ENCODE results near the gene KNDC1. TPM values are rescaled to one million over a fixed set of nuclear protein-coding genes. Genes with fewer than 3 reads are reported as not detected.

The KNDC1 gene
- total and polyA plus RNA-seq, 2 experiments from 2014 or later: 1.8 to 16.0 TPM

DNA sequence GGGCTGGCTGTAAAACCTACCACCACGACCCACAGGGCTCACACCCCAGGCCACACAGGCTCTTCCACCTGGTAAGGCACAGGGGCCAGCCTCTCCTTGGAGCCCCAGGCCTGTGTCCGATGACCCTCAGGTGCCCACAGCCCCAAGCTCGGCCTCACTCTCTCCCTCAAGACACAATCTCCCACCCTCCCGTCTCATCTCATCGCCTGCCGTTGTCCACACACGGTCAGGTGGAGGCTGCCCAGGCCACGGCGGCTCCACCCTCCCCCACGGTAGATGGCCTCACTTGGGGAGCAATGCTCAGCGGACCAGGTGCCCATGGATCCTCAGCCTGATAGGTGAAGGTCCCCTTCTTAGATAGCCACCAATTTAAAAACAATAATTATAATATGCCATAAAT is 61.3 kb downstream of the KNDC1 start:
- no peaks in the 10 kb centered on the region for H3K27me3 ChIP-seq (ENCODE audit: insufficient read depth)
- ATAC-seq (no peak), DNase-seq (ENCODE audit: low spot score) (no peak)
- Mint-ChIP-seq H3K27ac (peak overlapping the region; percentile 72), H3K9me3 (no peaks in the 10 kb centered on the region; the same call in 2 of the 3 replicates), H3K27me3 (ENCODE audit: insufficient read depth, low read depth, poor library complexity) (peaks cover 10% of the 10 kb centered on the region), H3K4me3 (peak overlapping the region; percentile 37; the same call in 1 of the 3 replicates), H3K36me3 (ENCODE audit: low read depth) (no peaks in the 10 kb centered on the region), H3K4me1 (peaks cover 8% of the 10 kb centered on the region)
- no peak overlapping the region for H3K4me3 ChIP-seq
- H4K20me1 ChIP-seq (replicated peaks; ENCODE audit: insufficient read depth): no peaks in the 10 kb centered on the region
- no peak for TF ChIP-seq EZH2phosphoT487 (IDR thresholded peaks at IDR 0.05; ENCODE audit: unreplicated experiment)
- TF ChIP-seq JUNB (IDR thresholded peaks at IDR 0.05; ENCODE audit: unreplicated experiment): no peak
- no peak for TF ChIP-seq STAT1 (IDR thresholded peaks at IDR 0.05; ENCODE audit: unreplicated experiment)
- no peak for TF ChIP-seq ZNF331 (CRISPR knock-in tag; IDR thresholded peaks at IDR 0.05; ENCODE audit: low read depth)
- TF ChIP-seq, protein P1, sequence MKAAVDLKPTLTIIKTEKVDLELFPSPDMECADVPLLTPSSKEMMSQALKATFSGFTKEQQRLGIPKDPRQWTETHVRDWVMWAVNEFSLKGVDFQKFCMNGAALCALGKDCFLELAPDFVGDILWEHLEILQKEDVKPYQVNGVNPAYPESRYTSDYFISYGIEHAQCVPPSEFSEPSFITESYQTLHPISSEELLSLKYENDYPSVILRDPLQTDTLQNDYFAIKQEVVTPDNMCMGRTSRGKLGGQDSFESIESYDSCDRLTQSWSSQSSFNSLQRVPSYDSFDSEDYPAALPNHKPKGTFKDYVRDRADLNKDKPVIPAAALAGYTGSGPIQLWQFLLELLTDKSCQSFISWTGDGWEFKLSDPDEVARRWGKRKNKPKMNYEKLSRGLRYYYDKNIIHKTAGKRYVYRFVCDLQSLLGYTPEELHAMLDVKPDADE (IDR thresholded peaks at IDR 0.05): no peak
- TF ChIP-seq CREB1 (CRISPR knock-in tag; IDR thresholded peaks at IDR 0.05; ENCODE audit: low read depth): no peak
- TF ChIP-seq, protein P2, sequence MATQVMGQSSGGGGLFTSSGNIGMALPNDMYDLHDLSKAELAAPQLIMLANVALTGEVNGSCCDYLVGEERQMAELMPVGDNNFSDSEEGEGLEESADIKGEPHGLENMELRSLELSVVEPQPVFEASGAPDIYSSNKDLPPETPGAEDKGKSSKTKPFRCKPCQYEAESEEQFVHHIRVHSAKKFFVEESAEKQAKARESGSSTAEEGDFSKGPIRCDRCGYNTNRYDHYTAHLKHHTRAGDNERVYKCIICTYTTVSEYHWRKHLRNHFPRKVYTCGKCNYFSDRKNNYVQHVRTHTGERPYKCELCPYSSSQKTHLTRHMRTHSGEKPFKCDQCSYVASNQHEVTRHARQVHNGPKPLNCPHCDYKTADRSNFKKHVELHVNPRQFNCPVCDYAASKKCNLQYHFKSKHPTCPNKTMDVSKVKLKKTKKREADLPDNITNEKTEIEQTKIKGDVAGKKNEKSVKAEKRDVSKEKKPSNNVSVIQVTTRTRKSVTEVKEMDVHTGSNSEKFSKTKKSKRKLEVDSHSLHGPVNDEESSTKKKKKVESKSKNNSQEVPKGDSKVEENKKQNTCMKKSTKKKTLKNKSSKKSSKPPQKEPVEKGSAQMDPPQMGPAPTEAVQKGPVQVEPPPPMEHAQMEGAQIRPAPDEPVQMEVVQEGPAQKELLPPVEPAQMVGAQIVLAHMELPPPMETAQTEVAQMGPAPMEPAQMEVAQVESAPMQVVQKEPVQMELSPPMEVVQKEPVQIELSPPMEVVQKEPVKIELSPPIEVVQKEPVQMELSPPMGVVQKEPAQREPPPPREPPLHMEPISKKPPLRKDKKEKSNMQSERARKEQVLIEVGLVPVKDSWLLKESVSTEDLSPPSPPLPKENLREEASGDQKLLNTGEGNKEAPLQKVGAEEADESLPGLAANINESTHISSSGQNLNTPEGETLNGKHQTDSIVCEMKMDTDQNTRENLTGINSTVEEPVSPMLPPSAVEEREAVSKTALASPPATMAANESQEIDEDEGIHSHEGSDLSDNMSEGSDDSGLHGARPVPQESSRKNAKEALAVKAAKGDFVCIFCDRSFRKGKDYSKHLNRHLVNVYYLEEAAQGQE (IDR thresholded peaks at IDR 0.05; ENCODE audit: unreplicated experiment): no peak
- TF ChIP-seq, protein P3, sequence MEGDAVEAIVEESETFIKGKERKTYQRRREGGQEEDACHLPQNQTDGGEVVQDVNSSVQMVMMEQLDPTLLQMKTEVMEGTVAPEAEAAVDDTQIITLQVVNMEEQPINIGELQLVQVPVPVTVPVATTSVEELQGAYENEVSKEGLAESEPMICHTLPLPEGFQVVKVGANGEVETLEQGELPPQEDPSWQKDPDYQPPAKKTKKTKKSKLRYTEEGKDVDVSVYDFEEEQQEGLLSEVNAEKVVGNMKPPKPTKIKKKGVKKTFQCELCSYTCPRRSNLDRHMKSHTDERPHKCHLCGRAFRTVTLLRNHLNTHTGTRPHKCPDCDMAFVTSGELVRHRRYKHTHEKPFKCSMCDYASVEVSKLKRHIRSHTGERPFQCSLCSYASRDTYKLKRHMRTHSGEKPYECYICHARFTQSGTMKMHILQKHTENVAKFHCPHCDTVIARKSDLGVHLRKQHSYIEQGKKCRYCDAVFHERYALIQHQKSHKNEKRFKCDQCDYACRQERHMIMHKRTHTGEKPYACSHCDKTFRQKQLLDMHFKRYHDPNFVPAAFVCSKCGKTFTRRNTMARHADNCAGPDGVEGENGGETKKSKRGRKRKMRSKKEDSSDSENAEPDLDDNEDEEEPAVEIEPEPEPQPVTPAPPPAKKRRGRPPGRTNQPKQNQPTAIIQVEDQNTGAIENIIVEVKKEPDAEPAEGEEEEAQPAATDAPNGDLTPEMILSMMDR (conservative IDR thresholded peaks at IDR 0.05; ENCODE audit: low read depth in 2 of 2): no peak
- TF ChIP-seq EZH2 (IDR thresholded peaks at IDR 0.05; ENCODE audit: low read depth, unreplicated experiment): no peak
- TF ChIP-seq POLR2AphosphoS5 (IDR thresholded peaks at IDR 0.05; ENCODE audit: low read depth): no peak
- no peak for TF ChIP-seq ZNF114 (CRISPR knock-in tag; IDR thresholded peaks at IDR 0.05)
- TF ChIP-seq, protein P4, sequence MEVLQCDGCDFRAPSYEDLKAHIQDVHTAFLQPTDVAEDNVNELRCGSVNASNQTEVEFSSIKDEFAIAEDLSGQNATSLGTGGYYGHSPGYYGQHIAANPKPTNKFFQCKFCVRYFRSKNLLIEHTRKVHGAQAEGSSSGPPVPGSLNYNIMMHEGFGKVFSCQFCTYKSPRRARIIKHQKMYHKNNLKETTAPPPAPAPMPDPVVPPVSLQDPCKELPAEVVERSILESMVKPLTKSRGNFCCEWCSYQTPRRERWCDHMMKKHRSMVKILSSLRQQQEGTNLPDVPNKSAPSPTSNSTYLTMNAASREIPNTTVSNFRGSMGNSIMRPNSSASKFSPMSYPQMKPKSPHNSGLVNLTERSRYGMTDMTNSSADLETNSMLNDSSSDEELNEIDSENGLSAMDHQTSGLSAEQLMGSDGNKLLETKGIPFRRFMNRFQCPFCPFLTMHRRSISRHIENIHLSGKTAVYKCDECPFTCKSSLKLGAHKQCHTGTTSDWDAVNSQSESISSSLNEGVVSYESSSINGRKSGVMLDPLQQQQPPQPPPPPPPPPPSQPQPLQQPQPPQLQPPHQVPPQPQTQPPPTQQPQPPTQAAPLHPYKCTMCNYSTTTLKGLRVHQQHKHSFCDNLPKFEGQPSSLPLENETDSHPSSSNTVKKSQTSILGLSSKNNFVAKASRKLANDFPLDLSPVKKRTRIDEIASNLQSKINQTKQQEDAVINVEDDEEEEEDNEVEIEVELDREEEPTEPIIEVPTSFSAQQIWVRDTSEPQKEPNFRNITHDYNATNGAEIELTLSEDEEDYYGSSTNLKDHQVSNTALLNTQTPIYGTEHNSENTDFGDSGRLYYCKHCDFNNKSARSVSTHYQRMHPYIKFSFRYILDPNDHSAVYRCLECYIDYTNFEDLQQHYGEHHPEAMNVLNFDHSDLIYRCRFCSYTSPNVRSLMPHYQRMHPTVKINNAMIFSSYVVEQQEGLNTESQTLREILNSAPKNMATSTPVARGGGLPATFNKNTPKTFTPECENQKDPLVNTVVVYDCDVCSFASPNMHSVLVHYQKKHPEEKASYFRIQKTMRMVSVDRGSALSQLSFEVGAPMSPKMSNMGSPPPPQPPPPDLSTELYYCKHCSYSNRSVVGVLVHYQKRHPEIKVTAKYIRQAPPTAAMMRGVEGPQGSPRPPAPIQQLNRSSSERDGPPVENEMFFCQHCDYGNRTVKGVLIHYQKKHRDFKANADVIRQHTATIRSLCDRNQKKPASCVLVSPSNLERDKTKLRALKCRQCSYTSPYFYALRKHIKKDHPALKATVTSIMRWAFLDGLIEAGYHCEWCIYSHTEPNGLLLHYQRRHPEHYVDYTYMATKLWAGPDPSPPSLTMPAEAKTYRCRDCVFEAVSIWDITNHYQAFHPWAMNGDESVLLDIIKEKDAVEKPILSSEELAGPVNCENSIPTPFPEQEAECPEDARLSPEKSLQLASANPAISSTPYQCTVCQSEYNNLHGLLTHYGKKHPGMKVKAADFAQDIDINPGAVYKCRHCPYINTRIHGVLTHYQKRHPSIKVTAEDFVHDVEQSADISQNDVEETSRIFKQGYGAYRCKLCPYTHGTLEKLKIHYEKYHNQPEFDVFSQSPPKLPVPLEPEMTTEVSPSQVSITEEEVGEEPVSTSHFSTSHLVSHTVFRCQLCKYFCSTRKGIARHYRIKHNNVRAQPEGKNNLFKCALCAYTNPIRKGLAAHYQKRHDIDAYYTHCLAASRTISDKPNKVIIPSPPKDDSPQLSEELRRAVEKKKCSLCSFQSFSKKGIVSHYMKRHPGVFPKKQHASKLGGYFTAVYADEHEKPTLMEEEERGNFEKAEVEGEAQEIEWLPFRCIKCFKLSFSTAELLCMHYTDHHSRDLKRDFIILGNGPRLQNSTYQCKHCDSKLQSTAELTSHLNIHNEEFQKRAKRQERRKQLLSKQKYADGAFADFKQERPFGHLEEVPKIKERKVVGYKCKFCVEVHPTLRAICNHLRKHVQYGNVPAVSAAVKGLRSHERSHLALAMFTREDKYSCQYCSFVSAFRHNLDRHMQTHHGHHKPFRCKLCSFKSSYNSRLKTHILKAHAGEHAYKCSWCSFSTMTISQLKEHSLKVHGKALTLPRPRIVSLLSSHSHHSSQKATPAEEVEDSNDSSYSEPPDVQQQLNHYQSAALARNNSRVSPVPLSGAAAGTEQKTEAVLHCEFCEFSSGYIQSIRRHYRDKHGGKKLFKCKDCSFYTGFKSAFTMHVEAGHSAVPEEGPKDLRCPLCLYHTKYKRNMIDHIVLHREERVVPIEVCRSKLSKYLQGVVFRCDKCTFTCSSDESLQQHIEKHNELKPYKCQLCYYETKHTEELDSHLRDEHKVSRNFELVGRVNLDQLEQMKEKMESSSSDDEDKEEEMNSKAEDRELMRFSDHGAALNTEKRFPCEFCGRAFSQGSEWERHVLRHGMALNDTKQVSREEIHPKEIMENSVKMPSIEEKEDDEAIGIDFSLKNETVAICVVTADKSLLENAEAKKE (CRISPR knock-in tag; IDR thresholded peaks at IDR 0.05): no peak
- no peak for TF ChIP-seq NANOG (IDR thresholded peaks at IDR 0.05; ENCODE audit: borderline replicate concordance)
- no peak overlapping the region for H3K4me2 ChIP-seq
- no peak overlapping the region for H2AFZ ChIP-seq
- H3K27ac ChIP-seq (ENCODE audit: low read depth): no peak overlapping the region
- peaks cover 14% of the 10 kb centered on the region; the same call in 1 of the 2 replicates for H3F3A ChIP-seq (replicated peaks; ENCODE audit: low read depth)
- no peaks in the 10 kb centered on the region for H3K9me2 ChIP-seq (ENCODE audit: insufficient read depth)
- H3K4me1 ChIP-seq (ENCODE audit: insufficient read depth): 0 out of 2 replicates have a peak, but pooled peaks cover 4% of the 10 kb centered on the region
- no peaks in the 10 kb centered on the region for H3K36me3 ChIP-seq (ENCODE audit: insufficient read depth)
- H3K79me2 ChIP-seq (replicated peaks; ENCODE audit: insufficient read depth): no peaks in the 10 kb centered on the region

Measured in GM23338 (cell line).